Bone marrow (tissue), 2 donors: ENCODE results near the gene CAVIN3.

Experiments used
- DNase-seq, 2 donors: peaks; one replicate each; lab custom pipeline; 2025; lab: John Stamatoyannopoulos, UW

Gene CAVIN3

GRCh38 chr11:6320411-6321155, at the start of gene CAVIN3:
Gene CAVIN3 (minus strand): TSS chr11:6320501. CDS start chr11:6320476, 25 bp downstream.
- DNase-seq: peak in 1 of 2 donors; percentile 69

DNA sequence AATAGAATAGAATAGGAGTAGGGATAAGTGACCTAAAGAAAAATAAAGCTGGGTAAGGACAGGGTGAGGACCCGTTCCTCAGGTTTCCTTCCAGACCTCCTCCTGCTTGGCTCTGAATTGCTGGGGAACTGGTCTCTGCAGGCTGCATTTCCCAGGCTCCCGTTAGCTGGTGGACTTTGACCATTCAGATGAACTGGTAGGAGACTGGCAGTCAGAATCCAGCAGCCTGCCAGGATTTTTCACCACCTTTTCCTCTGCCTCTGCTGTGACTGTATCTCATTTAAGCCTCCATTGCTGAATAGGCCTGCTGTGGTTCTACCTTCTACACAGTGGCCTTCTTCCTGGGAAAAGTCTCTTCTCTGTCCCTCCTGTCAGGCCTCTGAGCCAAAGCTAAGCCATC, 45.4 kb upstream of the CAVIN3 start:
- no peak for DNase-seq

- peak; percentile 9 to 10 for DNase-seq
These were observed 42.8 kb upstream of the CAVIN3 start for GRCh38 chr11:6362873-6363678.

DNA sequence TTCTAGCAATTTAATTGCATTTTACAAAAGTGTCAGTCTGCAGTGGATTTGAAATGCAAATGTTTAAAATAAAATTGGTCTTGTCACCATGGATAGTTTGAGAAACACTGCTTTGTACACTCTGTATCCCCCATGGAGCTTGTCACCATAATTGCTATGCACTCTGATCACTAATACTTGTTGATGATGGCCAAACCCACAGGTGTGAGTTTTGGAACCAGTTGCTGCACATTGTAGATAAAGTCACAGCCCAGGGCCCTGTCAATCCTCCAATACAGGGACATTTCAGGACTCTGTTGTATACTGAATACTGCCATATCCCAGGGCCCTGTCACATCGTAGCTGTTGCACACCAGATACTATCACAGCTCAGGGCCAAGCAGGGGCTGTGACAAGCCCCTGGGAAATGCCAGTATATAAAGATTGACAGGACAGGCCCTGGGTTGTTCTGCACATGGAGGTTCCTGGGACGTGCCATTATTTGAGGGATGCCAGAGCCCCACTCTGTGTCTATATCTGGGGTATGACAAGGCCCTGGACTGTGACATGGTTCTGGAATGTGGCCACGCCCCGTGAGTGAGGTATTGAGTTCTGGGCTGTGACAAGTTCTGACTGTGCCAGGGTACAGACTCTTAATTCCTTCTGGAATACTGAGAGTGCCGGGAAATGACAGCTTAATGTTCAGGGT, 42.0 kb upstream of the CAVIN3 start:
- no peak for DNase-seq

DNA sequence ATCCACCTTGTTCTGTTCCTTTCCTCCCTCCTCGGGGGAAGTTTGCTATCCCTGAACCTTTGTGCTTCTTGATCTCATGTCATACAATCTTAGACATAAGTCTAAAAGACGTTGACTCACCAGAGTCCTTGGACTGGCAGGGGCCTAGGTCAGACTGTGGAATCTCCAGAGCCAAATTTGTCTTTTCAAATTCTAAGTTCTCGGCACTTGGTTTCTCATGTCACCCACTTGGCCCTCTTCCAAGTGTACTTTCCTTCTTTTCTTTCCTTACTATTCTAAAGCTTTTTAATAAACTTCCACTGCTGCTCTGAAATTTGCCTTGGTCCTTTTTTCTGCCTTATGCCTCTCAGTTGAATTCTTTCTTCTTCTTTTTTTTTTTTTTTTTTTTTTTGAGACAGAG, 39.9 kb upstream of the CAVIN3 start:
- no peak for DNase-seq

DNA sequence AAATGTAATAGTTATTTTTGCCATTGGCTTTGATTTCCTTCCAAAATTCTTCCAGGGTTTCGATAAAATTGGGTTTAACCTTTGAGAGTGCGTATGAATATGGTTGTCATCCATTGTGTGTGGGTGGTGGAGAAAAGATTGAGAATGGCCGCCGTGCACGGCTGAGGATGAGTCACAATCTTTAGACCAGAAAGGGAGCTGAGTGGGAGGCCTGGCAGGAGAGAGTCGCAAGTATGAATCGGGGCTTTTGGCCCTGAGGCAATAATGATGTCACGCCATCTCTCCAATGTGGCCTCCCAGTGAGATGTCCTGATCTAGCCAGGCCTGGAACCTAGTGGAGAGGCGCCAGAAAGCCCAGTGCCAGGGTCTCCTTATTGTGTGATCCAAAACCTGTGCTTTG, 36.9 kb upstream of the CAVIN3 start:
- DNase-seq: no peak

- no peak for DNase-seq
These were observed 36.3 kb upstream of the CAVIN3 start for GRCh38 chr11:6356503-6357055.

DNA sequence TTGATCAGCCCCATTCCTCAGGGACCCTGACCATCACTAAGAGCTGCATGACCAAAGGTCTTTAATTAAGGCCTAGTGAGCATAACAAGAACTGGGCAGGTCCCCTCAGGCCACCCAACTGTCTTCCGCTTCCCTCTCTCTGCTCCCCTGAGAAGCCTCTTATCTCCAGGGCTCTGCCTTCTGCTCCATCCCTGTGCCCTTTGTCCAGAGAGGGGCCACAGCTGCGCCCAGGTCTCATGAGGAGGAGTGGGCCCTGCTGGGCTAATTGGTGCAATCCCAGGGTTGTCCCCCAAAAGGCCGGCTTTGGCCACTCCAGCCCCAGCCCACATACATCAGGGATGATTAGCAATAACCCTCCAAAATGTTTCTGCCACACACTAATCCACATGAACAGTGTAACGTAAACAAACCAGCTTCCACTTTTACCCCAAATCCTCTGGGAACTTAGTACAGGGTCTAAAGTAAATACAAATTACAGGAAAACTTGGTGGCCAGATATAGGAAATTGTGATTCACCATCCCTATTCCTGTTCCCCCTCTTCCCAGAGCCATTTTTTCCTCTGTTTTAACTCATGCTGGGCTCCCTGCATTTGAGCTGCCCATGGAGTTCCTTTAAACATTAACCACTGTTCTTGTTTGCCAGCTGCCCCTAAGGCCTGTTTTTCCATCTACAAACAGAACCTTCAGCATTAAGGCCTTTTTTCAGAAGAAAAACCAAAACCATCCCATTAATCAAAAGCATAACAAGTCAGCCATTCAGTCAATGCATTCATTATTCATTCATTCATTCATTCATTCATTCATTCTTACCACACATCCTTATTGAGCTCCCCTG, 34.6 kb upstream of the CAVIN3 start:
- DNase-seq: no peak

DNA sequence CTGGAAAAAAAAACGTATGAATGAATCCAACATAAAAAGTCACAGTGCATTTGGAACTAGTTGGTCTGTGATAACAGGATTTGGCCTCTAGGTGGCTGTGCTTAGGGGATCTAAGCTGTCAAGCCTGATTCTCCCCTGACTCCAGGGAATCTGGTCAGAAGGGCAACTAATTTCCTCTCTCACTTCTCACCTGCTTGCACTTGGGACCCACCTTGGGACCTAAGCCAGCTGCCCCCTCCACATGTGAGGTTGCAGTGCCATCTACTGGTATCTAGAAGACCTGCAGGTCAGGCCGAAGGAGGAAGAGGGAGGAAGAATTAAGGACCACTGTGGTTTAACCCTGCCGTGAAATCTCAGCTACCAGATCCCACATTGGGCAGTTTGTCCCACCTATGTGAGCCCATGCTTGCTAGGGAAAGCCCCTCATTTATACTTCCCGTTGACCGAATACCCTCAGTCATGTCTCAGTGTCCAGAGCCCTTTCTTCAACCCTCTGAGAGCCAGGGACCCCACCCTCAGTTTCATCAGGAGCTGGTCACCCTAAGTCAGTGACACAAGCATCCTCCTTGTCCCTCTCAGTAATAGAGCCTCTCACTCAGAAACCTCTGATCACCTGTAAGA, 33.2 kb upstream of the CAVIN3 start:
- peak in 1 of 2 donors; percentile 16 for DNase-seq

DNA sequence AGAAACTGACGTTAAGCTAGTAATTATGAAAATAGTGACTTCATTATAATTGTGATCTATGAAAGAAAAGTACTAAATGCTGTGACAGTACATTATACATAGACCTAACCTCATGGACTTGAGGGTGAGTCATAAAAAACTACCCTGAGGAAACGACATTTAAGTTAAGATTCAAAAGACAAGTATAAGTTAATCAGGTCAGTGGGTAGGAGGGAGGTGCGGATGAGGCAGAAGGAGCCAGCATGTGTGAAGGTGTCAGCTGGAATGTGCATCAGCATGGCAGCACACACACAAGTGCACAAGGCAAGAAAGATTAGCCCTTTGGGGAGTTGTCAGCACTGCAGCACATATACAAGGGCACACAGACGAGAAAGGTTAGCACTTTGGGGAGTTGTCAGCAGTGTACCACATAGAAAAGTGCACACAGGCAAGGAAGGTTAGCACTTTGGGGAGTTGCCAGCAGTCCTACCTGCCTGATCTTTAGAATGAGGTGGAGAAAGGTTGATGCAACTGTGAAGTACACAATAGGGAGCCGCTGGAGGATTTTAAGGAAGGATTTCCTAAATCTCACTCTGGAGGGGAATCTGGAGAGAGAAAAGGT, 31.6 kb upstream of the CAVIN3 start:
- DNase-seq: no peak

DNA sequence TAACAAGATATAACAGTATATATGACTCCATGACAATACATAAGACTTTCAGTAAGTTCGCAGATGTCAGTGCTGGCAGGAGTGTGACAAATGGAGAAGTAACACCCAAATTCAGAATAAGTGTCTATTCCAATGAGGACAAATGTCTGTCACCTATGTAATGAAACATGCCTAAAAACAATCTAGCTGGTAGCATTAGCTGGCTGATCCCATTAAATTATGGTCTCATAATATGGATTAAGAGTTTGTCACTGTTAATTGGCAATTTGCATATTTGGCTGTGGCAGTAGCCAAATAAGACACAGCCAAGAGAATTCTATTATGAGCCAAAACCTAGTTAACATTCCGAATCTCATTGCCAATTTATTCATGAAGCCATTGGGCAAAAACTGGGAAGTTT, 30.2 kb upstream of the CAVIN3 start:
- DNase-seq: no peak

GRCh38 chr11:6350043-6350442, 29.7 kb upstream of the CAVIN3 start:
- no peak for DNase-seq

DNA sequence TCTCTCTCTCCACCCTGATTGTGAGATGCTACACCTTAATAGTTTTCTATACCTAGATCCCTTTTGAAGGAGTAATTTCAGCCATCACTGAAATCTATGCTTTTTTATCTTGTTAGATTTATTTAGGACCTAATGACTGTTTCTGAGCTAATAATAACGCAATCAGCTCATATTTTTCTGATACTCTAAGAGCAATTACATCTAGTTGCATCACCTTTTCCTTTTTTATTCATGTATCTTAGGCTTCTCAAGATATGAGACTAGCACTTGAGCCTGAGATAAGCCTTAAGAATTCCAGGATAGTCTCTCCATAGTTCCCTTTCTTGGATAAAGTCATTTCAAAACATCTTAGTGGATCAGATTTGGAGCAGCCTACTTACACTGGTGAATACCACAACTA, 25.1 kb upstream of the CAVIN3 start:
- no peak for DNase-seq

DNA sequence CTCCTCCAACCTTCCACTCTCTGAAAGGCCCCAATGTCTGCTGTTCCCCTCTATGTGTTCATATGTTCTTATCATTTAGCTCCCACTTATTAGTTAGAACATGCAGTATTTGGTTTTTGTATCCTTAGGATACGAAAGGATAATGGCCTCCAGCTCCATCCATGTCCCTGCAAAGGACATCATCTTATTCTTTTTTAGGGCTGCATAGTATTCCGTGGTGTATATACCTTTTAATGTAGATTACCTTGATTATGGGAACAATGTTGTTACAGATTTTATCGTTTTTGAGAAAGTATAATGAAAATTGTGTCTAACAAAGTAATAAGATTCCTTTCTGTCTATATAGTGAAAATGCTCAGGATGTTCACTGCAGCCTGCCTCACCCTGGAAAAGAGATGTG, 16.0 kb upstream of the CAVIN3 start:
- no peak for DNase-seq

DNA sequence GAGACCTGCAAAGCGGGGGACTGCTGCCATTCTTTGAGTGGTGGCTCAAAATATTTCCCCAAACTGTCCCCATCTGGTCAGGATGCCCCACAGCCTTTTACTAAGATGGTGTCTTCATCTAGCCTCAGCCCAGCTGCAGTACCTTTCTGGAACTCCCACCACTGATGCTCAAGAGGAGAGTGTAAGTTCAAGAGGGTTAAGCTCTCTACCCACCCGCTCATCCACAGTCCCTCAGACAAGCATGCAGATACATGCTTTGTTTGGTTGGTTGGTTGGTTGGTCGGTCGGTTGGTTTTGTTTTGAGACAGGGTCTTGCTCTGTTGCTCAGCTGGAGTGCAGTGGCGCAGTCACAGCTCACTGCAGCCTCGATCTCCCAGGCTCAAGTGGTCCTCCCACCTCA, 14.5 kb upstream of the CAVIN3 start:
- no peak for DNase-seq

DNA sequence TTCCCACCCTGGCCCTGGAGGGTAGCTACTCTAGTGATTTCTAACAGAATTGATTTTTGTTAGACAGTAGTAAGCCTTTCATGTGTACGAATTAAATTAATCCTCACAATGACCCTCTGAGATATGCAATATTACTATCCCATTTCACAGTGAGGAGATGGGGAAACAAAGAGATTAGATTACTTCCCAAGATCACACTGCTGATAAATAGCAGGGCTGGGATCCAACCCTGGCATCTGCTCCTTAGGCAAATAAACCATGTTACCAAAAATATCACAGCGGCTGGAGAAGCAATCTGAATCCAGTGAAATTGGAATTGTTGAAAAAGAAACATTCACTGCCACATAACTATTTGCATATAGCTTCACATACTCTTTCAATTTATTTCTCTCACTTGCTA, 12.8 kb upstream of the CAVIN3 start:
- DNase-seq: no peak

GRCh38 chr11:6332066-6332465, 11.8 kb upstream of the CAVIN3 start:
- no peak for DNase-seq

GRCh38 chr11:6328321-6328720, 8.0 kb upstream of the CAVIN3 start:
- no peak for DNase-seq

DNA sequence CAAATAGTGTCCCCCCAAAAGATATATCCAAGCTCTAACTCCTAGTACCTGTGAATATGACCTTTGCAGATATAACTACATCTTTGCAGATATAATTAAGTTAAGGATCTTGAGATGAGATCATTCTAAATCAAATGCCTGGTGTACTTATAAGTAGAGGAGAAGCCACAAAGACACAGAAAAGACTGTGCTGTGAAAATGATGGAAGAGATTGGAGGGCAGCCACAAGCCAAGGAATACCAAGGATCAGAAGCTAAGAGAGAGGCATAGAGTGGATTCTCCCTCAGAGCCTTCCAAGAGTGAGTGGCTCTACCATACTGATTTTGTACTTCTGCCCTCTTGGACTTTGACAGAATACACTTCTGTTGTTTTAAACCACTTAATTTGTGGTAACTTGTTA, 7.5 kb upstream of the CAVIN3 start:
- DNase-seq: no peak

- DNase-seq: no peak
These were observed 6.7 kb upstream of the CAVIN3 start for GRCh38 chr11:6326985-6327384.

DNA sequence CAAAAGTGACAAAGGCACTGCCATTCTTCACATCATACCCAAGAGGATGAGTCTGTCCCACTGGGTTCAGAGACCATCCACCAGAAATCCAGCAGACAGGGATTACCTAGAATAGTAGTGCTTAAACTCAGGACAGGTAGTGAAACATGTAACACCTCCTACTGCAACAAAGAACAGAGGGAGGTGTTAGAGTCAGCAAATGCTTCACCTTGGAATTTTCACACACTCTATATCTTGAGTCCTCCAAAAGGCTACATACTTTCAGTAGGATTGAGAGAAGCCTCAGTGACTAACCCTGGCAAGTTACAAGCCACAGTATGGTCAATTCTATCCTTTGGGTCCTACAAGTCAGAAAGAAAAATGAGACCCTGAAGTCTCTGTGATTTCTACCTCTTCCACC, 6.0 kb upstream of the CAVIN3 start:
- no peak for DNase-seq
